ENCODE measurements around the gene NINJ2. TPM values are rescaled to one million over a fixed set of nuclear protein-coding genes. Genes with fewer than 3 reads are reported as not detected.

NINJ2 gene
- total and polyA plus RNA-seq, 10 of the 15 experiments (the other 5 are each of a cell fraction or from before 2014, with no cell fraction given): 8.9 to 51.6 (median 21.3) TPM

DNA sequence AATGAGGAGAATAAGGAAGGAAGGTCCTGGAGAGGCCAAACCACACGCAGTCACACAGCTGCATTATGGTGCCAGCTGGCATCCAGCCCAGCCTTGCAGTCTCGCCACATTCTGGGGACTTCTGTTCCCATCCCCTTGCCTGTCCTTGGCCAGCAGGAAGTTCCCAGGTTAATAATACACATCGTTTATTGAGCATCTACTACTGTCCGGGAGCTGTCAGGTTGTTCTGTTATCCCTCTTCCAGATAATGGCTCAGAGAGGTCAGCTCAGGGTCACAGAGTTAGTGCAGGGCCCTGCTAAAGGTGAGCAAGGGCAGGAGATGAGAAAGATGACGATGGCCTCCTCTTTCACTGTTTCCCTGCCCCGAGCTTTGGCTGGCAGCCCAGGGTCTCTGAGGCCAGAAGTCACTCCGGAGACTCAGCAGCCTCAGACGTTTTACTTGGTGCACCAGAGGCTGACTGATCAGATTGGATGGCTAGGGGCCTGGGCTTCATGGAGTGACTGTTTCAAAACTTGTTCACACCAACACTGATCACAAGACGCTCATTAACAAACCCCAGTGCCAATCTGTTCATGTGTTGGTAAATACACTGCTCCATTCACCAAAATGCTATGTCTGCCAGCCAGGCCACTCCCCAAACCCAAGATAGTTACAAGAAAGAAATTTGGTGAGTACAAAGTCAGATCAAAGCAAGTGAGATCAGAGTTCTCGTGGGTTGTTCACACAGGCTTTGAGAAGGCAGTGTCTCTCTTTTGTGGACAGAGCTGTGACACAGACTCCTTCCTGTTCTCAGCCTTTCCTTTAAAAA, 124.3 kb downstream of the NINJ2 start:
- H4K20me1 ChIP-seq (ENCODE audit: control insufficient read depth, insufficient read depth): no peaks in the 10 kb centered on the region
- no peak overlapping the region for H3K27ac ChIP-seq (ENCODE audit: control insufficient read depth, insufficient read depth)
- BruUV-seq (replicated peaks): no TSS peak
- no peak overlapping the region for H3K4me2 ChIP-seq (ENCODE audit: control insufficient read depth, insufficient read depth)
- H3K27me3 ChIP-seq (replicated peaks in 1 of 2; ENCODE audit: control insufficient read depth in 2 of 2, insufficient read depth in 2 of 2, low read length in 1 of 2): peaks cover 0 to 2% of the 10 kb centered on the region in 2 experiments; a peak in 3 of 4 replicates
- no peaks in the 10 kb centered on the region for H3K4me1 ChIP-seq (ENCODE audit: control insufficient read depth, insufficient read depth, low read length)
- H3K36me3 ChIP-seq (ENCODE audit: control insufficient read depth in 2 of 2, insufficient read depth in 2 of 2, low read length in 1 of 2): no peaks in the 10 kb centered on the region
- CTCF ChIA-PET: interaction anchor here (2.1 kb wide), 1 partner anchor 8 kb away, joined by 10 read pairs; no protein-coding TSS in a partner anchor
- no peak for ATAC-seq
- DNase-seq (ENCODE audit: low read depth, low spot score): no peak
- RAD21 ChIA-PET (ENCODE audit: unreplicated experiment): interaction anchor here (1.1 kb wide), 1 partner anchor 12 kb away, joined by 3 read pairs; no protein-coding TSS in a partner anchor
- intact Hi-C loops (cut with micrococcal nuclease; ENCODE audit: unreplicated experiment): no loop called here
- SMC1A ChIA-PET (ENCODE audit: uncharacterized antibody, unreplicated experiment): no interaction called here
- H2AFZ ChIP-seq (ENCODE audit: control insufficient read depth, low read depth, low read length): no peak overlapping the region
- H3K9me3 ChIP-seq (replicated peaks; ENCODE audit: control insufficient read depth, insufficient read depth, low read length): no peaks in the 10 kb centered on the region
- POLR2A ChIA-PET: no interaction called here
- H3K79me2 ChIP-seq (ENCODE audit: control insufficient read depth, insufficient read depth, low read length): no peaks in the 10 kb centered on the region
- H3K9ac ChIP-seq (ENCODE audit: control insufficient read depth, insufficient read depth, low read length): no peak overlapping the region
- H3K4me3 ChIP-seq: no peak overlapping the region
- no peak for FAIRE-seq
- 9% methylated on average over 10 of the region's 10 CpGs for WGBS (ENCODE audit: insufficient coverage, insufficient replicate concordance, low lambda C conversion rate, missing lambda C conversion rate)
- in situ Hi-C loops (cut with MboI): no loop called here
- TF ChIP-seq RCOR1 (conservative IDR thresholded peaks at IDR 0.05; ENCODE audit: low read depth, low read length) (no peak), NR2C2 (IDR thresholded peaks at IDR 0.05; ENCODE audit: borderline replicate concordance, control insufficient read depth, insufficient read length, low read depth) (no peak), ESRRA (IDR thresholded peaks at IDR 0.05; ENCODE audit: low read length) (no peak)

- 38% methylated on average over 4 of the region's 4 CpGs for WGBS (ENCODE audit: insufficient coverage, insufficient replicate concordance, low lambda C conversion rate, missing lambda C conversion rate)
- no peaks in the 10 kb centered on the region for H4K20me1 ChIP-seq (ENCODE audit: control insufficient read depth, insufficient read depth)
- peaks cover 0 to 2% of the 10 kb centered on the region in 2 experiments; a peak in 2 of 4 replicates for H3K27me3 ChIP-seq (replicated peaks in 1 of 2; ENCODE audit: control insufficient read depth in 2 of 2, insufficient read depth in 2 of 2, low read length in 1 of 2)
- H2AFZ ChIP-seq (ENCODE audit: control insufficient read depth, low read depth, low read length): no peak overlapping the region
- H3K4me1 ChIP-seq (ENCODE audit: control insufficient read depth, insufficient read depth, low read length): no peaks in the 10 kb centered on the region
- no TSS peak for BruUV-seq (replicated peaks)
- H3K27ac ChIP-seq (ENCODE audit: control insufficient read depth, insufficient read depth): no peak overlapping the region
- H3K36me3 ChIP-seq (ENCODE audit: control insufficient read depth in 2 of 2, insufficient read depth in 2 of 2, low read length in 1 of 2): no peaks in the 10 kb centered on the region
- ChIA-PET CTCF (interaction anchor here (1.7 to 2.1 kb wide), 2 partner anchors 9 to 88 kb away, joined by 6 to 10 read pairs; no protein-coding TSS in a partner anchor), RAD21 (ENCODE audit: unreplicated experiment) (interaction anchor here (1.1 kb wide), 1 partner anchor 13 kb away, joined by 3 read pairs; no protein-coding TSS in a partner anchor), SMC1A (ENCODE audit: uncharacterized antibody, unreplicated experiment) (no interaction called here), POLR2A (no interaction called here)
- no peaks in the 10 kb centered on the region; the same call in 2 of the 3 replicates for H3K9me3 ChIP-seq (replicated peaks; ENCODE audit: control insufficient read depth, insufficient read depth, low read length)
- no peak overlapping the region for H3K4me2 ChIP-seq (ENCODE audit: control insufficient read depth, insufficient read depth)
- TF ChIP-seq RAD51 (IDR thresholded peaks at IDR 0.05) (no peak), MAX (IDR thresholded peaks at IDR 0.05; ENCODE audit: low read depth, low read length) (no peak), TCF3 (IDR thresholded peaks at IDR 0.05; ENCODE audit: borderline replicate concordance, insufficient read depth, low read depth, low read length) (no peak), PBX3 (IDR thresholded peaks at IDR 0.05; ENCODE audit: insufficient replicate concordance, low read depth, low read length) (no peak), NRF1 (conservative IDR thresholded peaks at IDR 0.05; ENCODE audit: low read depth, low read length) (no peak)
- TF ChIP-seq, protein P1, sequence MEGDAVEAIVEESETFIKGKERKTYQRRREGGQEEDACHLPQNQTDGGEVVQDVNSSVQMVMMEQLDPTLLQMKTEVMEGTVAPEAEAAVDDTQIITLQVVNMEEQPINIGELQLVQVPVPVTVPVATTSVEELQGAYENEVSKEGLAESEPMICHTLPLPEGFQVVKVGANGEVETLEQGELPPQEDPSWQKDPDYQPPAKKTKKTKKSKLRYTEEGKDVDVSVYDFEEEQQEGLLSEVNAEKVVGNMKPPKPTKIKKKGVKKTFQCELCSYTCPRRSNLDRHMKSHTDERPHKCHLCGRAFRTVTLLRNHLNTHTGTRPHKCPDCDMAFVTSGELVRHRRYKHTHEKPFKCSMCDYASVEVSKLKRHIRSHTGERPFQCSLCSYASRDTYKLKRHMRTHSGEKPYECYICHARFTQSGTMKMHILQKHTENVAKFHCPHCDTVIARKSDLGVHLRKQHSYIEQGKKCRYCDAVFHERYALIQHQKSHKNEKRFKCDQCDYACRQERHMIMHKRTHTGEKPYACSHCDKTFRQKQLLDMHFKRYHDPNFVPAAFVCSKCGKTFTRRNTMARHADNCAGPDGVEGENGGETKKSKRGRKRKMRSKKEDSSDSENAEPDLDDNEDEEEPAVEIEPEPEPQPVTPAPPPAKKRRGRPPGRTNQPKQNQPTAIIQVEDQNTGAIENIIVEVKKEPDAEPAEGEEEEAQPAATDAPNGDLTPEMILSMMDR (IDR thresholded peaks at IDR 0.05 in 2 of 3, conservative IDR thresholded peaks at IDR 0.05 in 1 of 3; ENCODE audit: control insufficient read depth in 2 of 3, extremely low read depth in 1 of 3, insufficient read depth in 1 of 3, low read depth in 3 of 3, low read length in 3 of 3): no peak
- intact Hi-C loops (cut with micrococcal nuclease; ENCODE audit: unreplicated experiment): no loop called here
- H3K79me2 ChIP-seq (ENCODE audit: control insufficient read depth, insufficient read depth, low read length): no peaks in the 10 kb centered on the region
- in situ Hi-C loops (cut with MboI): no loop called here
- DNase-seq (ENCODE audit: low read depth, low spot score): no peak
- no peak overlapping the region for H3K4me3 ChIP-seq
- ATAC-seq: no peak
- H3K9ac ChIP-seq (ENCODE audit: control insufficient read depth, insufficient read depth, low read length): no peak overlapping the region
- no peak for FAIRE-seq
Observed at GRCh38 chr12:537772-538171, 125.5 kb downstream of the NINJ2 start.

Measured in GM12878 (cell line).